ENCODE results near the gene MVB12A.

MVB12A gene

GRCh38 chr19:17391371-17392151 lies 28.3 kb upstream of the MVB12A start:
- Histone ChIP-seq H3K4me1 (ENCODE audit: control insufficient read depth in 1 of 2, insufficient read depth in 2 of 2, low read length in 2 of 2) (peaks cover 6 to 19% of the 10 kb centered on the region in 2 donors), H3K27me3 (ENCODE audit: low read depth, low read length) (no peaks in the 10 kb centered on the region), H3K36me3 (ENCODE audit: control insufficient read depth in 1 of 2, insufficient read depth in 2 of 2, low read length in 2 of 2) (no peaks in the 10 kb centered on the region), H3K4me3 (ENCODE audit: low read depth in 1 of 2, low read length in 2 of 2) (peak overlapping the region; percentile 37 to 62), H3K27ac (ENCODE audit: low read length) (no peak overlapping the region), H3K9me3 (ENCODE audit: control insufficient read depth in 1 of 2, low read length in 2 of 2) (no peaks in the 10 kb centered on the region)

GRCh38 chr19:17393002-17393401 lies 26.8 kb upstream of the MVB12A start:
- Histone ChIP-seq H3K27me3 (ENCODE audit: low read depth, low read length) (no peaks in the 10 kb centered on the region), H3K36me3 (ENCODE audit: control insufficient read depth in 1 of 2, insufficient read depth in 2 of 2, low read length in 2 of 2) (no peaks in the 10 kb centered on the region), H3K9me3 (ENCODE audit: control insufficient read depth in 1 of 2, low read length in 2 of 2) (no peaks in the 10 kb centered on the region), H3K4me3 (ENCODE audit: low read depth in 1 of 2, low read length in 2 of 2) (no peak overlapping the region), H3K27ac (ENCODE audit: low read length) (no peak overlapping the region), H3K4me1 (ENCODE audit: control insufficient read depth in 1 of 2, insufficient read depth in 2 of 2, low read length in 2 of 2) (peaks cover 6 to 19% of the 10 kb centered on the region in 2 donors)

GRCh38 chr19:17393914-17394313 lies 25.9 kb upstream of the MVB12A start, which contains the start of gene CCDC194:
CCDC194 (minus strand) TSS chr19:17394196; CDS start chr19:17394158, 38 bp downstream.
- Histone ChIP-seq H3K27ac (ENCODE audit: low read length) (no peak within 1 kb of the TSS), H3K36me3 (ENCODE audit: control insufficient read depth in 1 of 2, insufficient read depth in 2 of 2, low read length in 2 of 2) (no peaks in the 10 kb centered on the region), H3K4me1 (ENCODE audit: control insufficient read depth in 1 of 2, insufficient read depth in 2 of 2, low read length in 2 of 2) (peaks cover 6 to 19% of the 10 kb centered on the region in 2 donors), H3K9me3 (ENCODE audit: control insufficient read depth in 1 of 2, low read length in 2 of 2) (no peaks in the 10 kb centered on the region), H3K4me3 (ENCODE audit: low read depth in 1 of 2, low read length in 2 of 2) (no peak within 1 kb of the TSS), H3K27me3 (ENCODE audit: low read depth, low read length) (no peaks in the 10 kb centered on the region)

GRCh38 chr19:17394891-17395415 lies 24.9 kb upstream of the MVB12A start:
- Histone ChIP-seq H3K36me3 (ENCODE audit: control insufficient read depth in 1 of 2, insufficient read depth in 2 of 2, low read length in 2 of 2) (no peaks in the 10 kb centered on the region), H3K4me1 (ENCODE audit: control insufficient read depth in 1 of 2, insufficient read depth in 2 of 2, low read length in 2 of 2) (peaks cover 6 to 19% of the 10 kb centered on the region in 2 donors), H3K27ac (ENCODE audit: low read length) (no peak overlapping the region), H3K9me3 (ENCODE audit: control insufficient read depth in 1 of 2, low read length in 2 of 2) (no peaks in the 10 kb centered on the region), H3K4me3 (ENCODE audit: low read depth in 1 of 2, low read length in 2 of 2) (no peak overlapping the region), H3K27me3 (ENCODE audit: low read depth, low read length) (no peaks in the 10 kb centered on the region)

DNA sequence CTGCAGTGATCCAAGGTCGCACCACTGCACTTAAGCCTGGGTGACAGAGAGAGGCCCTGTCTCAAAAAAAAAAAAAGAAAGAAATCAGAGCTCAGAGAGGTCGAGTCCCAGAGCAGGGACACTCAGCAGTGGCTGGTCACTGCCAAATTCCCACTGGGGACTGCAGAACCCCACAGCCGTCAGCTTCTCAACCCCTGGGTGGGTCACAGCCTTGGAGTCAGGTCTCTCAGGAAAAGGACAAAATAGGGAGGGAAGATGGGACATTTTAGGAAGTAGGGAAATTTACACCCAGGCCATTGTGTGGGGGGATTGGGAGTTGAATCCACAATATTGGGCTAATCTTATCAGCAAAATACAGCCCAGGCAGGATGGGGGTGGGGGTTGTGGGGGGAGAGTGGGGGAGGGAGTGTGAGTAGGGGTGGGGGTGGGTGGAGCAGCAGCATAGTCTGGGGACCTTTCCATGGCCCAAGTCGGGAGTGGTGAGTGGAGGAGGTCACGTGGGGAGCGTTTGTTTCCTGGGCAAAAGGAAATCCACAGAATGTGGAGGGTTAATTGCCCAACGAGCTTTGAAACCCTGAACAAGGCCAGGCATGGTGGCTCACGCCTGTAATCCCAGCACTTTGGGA lies 20.8 kb upstream of the MVB12A start:
- H3K27ac ChIP-seq (ENCODE audit: low read length) = no peak overlapping the region
- H3K4me3 ChIP-seq (ENCODE audit: low read depth in 1 of 2, low read length in 2 of 2) = no peak overlapping the region
- no peaks in the 10 kb centered on the region for H3K36me3 ChIP-seq (ENCODE audit: control insufficient read depth in 1 of 2, insufficient read depth in 2 of 2, low read length in 2 of 2)
- no peaks in the 10 kb centered on the region for H3K27me3 ChIP-seq (ENCODE audit: low read depth, low read length)
- H3K4me1 ChIP-seq (ENCODE audit: control insufficient read depth in 1 of 2, insufficient read depth in 2 of 2, low read length in 2 of 2) = peaks cover 0 to 1% of the 10 kb centered on the region in 2 donors
- H3K9me3 ChIP-seq (ENCODE audit: control insufficient read depth in 1 of 2, low read length in 2 of 2) = no peaks in the 10 kb centered on the region

- no peaks in the 10 kb centered on the region for H3K9me3 ChIP-seq (ENCODE audit: control insufficient read depth in 1 of 2, low read length in 2 of 2)
- no peak overlapping the region for H3K27ac ChIP-seq (ENCODE audit: low read length)
- H3K36me3 ChIP-seq (ENCODE audit: control insufficient read depth in 1 of 2, insufficient read depth in 2 of 2, low read length in 2 of 2) = no peaks in the 10 kb centered on the region
These were observed 18.2 kb upstream of the MVB12A start for GRCh38 chr19:17401628-17402027.

DNA sequence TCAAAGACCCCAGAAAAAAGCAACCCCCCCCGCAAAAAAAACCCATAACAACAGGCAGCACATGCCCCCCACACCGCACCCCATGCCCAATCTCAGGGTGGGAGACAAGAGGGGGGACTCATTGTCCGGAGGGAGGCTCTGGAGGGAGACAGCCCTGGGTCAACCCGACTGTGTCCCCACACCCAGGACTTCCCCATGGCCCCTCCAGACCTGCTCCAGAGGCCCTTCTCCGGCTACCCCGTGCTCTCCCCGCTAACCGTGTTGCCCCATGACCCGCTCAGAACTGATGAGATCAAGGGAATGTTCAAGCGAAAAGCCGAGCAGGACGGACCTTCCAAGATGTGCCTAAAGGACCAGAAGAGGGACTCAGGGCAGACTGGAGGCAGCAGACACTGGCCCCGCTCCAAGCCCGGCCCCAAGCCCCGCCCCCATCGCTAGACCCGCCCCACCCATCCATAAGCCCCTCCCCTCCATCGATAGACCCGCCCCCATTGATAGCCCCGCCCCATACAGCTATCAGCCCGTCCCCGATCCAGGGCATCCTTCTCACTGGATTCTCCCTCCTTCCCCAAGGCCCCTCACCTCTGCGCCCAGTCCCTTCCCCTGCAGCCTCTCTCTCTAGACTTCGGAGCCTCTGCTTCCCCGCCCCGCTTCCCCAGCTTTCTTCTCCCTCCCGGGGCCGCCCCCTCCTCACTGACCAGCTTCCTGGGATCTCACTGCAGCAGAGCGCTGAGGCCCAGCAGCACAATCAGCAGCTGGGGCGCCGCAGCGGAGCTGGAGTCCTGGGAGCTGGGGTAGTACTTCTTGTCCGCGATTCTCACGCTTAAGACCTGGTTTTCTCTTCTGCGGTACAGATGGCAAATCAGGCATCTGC lies 16.6 kb upstream of the MVB12A start:
- peaks cover 0 to 11% of the 10 kb centered on the region in 2 donors for H3K4me1 ChIP-seq (ENCODE audit: control insufficient read depth in 1 of 2, insufficient read depth in 2 of 2, low read length in 2 of 2)
- H3K9me3 ChIP-seq (ENCODE audit: control insufficient read depth in 1 of 2, low read length in 2 of 2) = no peaks in the 10 kb centered on the region
- no peaks in the 10 kb centered on the region for H3K27me3 ChIP-seq (ENCODE audit: low read depth, low read length)
- no peak overlapping the region for H3K27ac ChIP-seq (ENCODE audit: low read length)
- H3K36me3 ChIP-seq (ENCODE audit: control insufficient read depth in 1 of 2, insufficient read depth in 2 of 2, low read length in 2 of 2) = no peaks in the 10 kb centered on the region
- H3K4me3 ChIP-seq (ENCODE audit: low read depth in 1 of 2, low read length in 2 of 2) = peak overlapping the region in 1 of 2 donors; percentile 56

More at GRCh38 chr19:17401628-17402027, 18.2 kb upstream of the MVB12A start:
- H3K4me3 ChIP-seq (ENCODE audit: low read depth in 1 of 2, low read length in 2 of 2) = no peak overlapping the region
- H3K27me3 ChIP-seq (ENCODE audit: low read depth, low read length) = no peaks in the 10 kb centered on the region
- H3K4me1 ChIP-seq (ENCODE audit: control insufficient read depth in 1 of 2, insufficient read depth in 2 of 2, low read length in 2 of 2) = peaks cover 0 to 10% of the 10 kb centered on the region in 2 donors

- Histone ChIP-seq H3K4me3 (ENCODE audit: low read depth in 1 of 2, low read length in 2 of 2) (peak overlapping the region; percentile 56 to 69), H3K4me1 (ENCODE audit: control insufficient read depth in 1 of 2, insufficient read depth in 2 of 2, low read length in 2 of 2) (peaks cover 0 to 11% of the 10 kb centered on the region in 2 donors), H3K27ac (ENCODE audit: low read length) (no peak overlapping the region), H3K27me3 (ENCODE audit: low read depth, low read length) (no peaks in the 10 kb centered on the region), H3K36me3 (ENCODE audit: control insufficient read depth in 1 of 2, insufficient read depth in 2 of 2, low read length in 2 of 2) (no peaks in the 10 kb centered on the region), H3K9me3 (ENCODE audit: control insufficient read depth in 1 of 2, low read length in 2 of 2) (no peaks in the 10 kb centered on the region)
These were observed 15.8 kb upstream of the MVB12A start for GRCh38 chr19:17404015-17404414.

DNA sequence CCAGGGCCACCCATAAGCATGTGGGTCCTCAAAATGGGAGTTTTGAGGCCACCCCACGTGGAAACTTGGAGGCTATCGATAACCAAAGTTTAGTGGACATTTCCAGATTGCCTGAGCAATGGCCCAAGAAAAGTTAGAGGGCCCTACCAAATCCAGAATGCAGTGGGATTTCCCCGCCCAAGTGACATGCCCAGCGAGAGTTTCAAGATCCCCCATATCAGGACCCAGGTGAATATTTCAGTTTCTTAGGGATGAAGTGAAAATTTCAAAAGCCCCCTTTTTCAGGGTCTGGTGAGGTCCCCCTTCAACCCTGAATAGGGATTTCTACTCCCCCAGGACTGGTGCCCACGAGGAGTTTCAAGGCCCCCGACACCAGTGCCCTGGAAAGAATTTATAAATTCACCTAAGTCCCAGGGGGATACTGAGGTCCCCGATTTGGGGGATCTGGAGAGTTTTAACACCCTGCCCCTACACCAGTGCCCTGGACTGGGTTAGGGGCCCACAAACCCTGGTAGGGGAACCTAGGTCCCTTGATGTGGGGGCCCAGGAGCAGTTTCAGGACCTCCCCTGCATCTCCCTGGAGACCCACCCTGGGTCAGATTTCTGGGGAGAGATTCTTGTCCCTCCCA lies 15.1 kb upstream of the MVB12A start:
- H3K27ac ChIP-seq (ENCODE audit: low read length) = peak overlapping the region; percentile 82
- H3K36me3 ChIP-seq (ENCODE audit: control insufficient read depth in 1 of 2, insufficient read depth in 2 of 2, low read length in 2 of 2) = no peaks in the 10 kb centered on the region
- peak overlapping the region; percentile 56 to 69 for H3K4me3 ChIP-seq (ENCODE audit: low read depth in 1 of 2, low read length in 2 of 2)
- H3K4me1 ChIP-seq (ENCODE audit: control insufficient read depth in 1 of 2, insufficient read depth in 2 of 2, low read length in 2 of 2) = peaks cover 0 to 11% of the 10 kb centered on the region in 2 donors
- no peaks in the 10 kb centered on the region for H3K9me3 ChIP-seq (ENCODE audit: control insufficient read depth in 1 of 2, low read length in 2 of 2)
- H3K27me3 ChIP-seq (ENCODE audit: low read depth, low read length) = no peaks in the 10 kb centered on the region

DNA sequence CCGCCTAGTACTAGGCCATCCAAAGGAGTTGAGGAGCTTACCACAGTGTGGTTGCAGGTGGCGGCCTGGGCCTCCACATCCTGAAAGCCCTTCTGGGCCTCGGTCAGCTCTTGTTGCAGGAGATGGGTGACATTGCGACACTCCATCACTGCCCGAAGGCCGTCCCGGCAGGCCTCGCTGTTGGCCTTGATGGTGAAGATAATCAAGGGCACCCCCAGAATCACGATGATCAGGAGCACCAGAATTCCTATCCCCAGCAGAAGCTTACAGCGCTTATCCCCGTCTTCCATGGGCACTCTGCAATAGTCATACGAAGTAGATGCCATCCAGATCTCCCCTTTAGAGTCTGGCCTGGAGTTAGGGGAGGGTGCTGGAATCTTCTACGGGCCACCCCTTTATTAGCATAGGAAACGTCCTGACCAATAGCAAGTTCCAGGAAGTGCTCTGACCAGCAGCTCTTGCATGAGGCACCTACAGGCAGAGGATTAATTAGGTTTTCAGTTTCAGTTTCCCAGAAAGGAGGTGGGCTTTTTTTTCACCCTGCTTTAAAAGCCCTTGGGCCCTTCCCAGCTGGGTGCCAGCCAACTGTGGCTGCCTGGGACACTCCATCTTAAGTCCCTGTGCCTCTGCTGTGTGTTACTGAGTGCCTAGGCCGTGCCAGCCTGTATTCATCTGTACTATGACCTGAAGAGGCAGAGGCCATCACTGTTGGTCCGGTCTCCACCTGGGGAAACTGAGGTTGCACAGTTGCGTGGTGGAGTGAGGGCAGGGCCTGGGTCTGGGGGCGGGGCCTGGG lies 14.4 kb upstream of the MVB12A start, which contains the start of gene BST2:
BST2 (minus strand) TSS at position 381 of the 796 bp plus-strand sequence; CDS start at position 326, 55 bp downstream.
- Histone ChIP-seq H3K27ac (ENCODE audit: low read length) (peak within 1 kb of the TSS; percentile 82), H3K4me1 (ENCODE audit: control insufficient read depth in 1 of 2, insufficient read depth in 2 of 2, low read length in 2 of 2) (peaks cover 0 to 11% of the 10 kb centered on the region in 2 donors)

More for the DNA sequence above, 14.4 kb upstream of the MVB12A start, which contains the start of gene BST2:
- H3K4me3 ChIP-seq (ENCODE audit: low read depth in 1 of 2, low read length in 2 of 2) = peak within 1 kb of the TSS; percentile 56 to 69
- no peaks in the 10 kb centered on the region for H3K27me3 ChIP-seq (ENCODE audit: low read depth, low read length)
- no peaks in the 10 kb centered on the region for H3K36me3 ChIP-seq (ENCODE audit: control insufficient read depth in 1 of 2, insufficient read depth in 2 of 2, low read length in 2 of 2)
- no peaks in the 10 kb centered on the region for H3K9me3 ChIP-seq (ENCODE audit: control insufficient read depth in 1 of 2, low read length in 2 of 2)
